GM21381 (cell line): Measurements from ENCODE around the gene CCL5.
A peak's percentile ranks its signal among the peaks of the same experiment; 100 is the strongest.
"Not testable (repeated sequence)": the region's sequence is repeated elsewhere in the genome, so short reads cannot be mapped to it uniquely, and the experiment has no call there.

Experiments
- ATAC-seq: cut with Tn5 transposase; IDR thresholded peaks from one replicate; pipeline ENCODE4 v1.9.1; 2021; ENCODE audit warnings: mild to moderate bottlenecking, moderate library complexity; ENCODE audit not compliant: unreplicated experiment

The CCL5 gene

GRCh38 chr17:35898283-35899070, 18.3 kb upstream of the CCL5 start:
- ATAC-seq = no peak

DNA sequence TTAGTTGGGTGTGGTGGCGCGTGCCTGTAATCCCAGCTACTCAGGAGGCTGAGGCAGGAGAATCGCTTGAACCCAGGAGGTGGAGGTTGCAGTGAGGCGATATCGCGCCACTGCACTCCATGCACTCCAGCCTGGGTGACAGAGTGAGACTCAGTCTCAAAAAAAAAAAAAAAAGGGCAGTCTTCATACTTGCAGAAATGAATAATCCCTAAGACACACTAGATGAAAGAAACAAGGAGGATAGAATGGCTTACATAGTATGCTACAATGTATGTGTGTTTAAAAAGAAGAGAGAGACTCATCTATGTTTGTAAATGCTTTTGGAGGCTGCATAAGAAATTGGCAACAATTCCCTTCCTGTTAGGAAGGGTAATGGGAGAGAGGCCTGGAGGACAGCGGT, 17.6 kb upstream of the CCL5 start:
- not testable (repeated sequence) for ATAC-seq

DNA sequence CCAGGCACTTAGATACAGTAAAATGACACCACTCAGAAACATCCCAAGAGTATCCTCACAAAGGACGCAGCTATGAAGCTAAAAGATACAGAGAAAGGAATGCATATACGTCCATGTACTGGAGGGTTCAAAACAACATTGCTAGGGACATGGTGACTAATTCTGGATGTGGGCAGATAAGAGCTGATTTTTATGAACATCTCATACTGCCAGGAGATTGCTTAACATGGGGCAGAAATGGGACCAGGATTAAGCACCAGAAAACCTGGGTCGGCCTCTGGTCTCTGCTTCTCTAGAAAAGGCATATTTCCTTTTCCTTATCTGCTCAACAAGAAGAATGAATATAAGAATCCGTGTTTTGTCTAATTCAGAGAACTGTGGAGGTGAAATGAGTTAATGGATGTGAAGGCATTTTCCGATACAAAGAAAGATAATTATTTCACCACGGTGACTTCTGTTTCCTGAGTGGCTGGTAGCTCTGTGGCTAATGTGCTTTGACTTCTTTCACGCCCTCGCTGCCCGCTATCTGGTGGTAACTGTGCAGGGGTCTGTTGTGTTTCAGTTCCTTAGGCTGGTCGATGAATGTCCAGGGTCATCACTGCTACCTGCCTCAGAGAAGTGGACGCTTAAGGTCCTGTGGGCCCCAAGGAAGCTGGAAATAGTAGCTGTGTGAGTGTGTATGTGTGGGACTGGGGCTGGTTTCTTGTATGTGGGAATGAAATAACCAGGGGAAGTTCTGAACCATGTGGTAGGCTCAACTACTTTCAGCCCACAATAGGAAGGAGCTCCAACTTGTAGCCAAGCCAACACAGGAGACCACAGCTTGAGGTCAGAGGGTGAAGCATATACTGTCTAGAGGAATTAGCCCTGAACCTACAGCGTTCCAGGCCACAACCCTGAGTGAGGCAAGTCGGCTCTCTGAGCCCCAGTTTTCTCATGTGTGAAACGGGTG, 15.8 kb upstream of the CCL5 start:
- ATAC-seq = peak; percentile 60

GRCh38 chr17:35894206-35894605, 14.0 kb upstream of the CCL5 start:
- ATAC-seq = no peak

GRCh38 chr17:35893751-35894150, 13.6 kb upstream of the CCL5 start:
- ATAC-seq = no peak

DNA sequence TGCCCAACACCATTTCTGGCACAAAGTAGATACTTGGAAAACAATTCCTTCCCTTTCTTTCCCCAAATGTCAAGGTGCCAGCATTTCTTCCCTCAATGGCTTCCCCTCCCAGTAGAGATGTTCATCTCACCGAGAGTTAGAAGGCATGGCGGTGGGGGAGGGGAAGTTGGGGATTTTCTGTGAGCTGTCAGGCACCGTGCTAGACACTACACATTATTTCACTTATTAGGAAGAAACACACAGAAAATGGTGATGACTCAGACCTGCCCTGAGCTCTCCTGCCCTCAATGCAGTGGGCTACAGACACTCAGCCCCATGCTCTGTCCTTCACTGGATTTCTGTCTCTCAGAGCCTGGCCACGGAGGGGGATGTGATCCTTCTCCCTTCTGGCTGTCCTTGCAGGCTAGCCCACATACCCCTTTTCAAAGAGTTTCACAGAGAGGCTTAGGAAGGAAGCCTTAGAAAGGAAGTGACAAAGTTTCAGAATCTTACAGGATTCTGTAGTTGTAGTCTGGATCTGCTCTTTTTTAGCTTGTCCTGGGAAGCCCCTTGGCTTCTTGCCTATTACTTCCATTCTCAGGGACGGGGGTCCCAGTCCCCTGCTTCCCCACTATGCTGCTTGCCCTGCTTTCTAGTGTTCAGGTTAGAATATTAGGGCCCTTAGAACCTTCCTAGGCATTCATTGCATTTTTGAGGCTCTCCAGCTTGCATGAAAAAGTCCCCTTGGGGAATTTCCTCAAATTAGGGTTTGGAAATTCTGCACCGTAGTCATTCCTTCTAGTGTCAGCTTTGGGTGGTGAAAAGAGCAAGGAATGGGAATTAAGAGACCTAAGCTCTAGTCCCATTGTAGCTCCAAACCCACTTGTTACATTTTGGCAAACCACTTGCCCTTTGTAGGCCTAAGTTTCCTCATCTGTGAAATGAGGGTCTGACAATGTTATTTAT, 12.2 kb upstream of the CCL5 start:
- ATAC-seq = no peak

GRCh38 chr17:35891269-35891668, 11.1 kb upstream of the CCL5 start:
- ATAC-seq = no peak

DNA sequence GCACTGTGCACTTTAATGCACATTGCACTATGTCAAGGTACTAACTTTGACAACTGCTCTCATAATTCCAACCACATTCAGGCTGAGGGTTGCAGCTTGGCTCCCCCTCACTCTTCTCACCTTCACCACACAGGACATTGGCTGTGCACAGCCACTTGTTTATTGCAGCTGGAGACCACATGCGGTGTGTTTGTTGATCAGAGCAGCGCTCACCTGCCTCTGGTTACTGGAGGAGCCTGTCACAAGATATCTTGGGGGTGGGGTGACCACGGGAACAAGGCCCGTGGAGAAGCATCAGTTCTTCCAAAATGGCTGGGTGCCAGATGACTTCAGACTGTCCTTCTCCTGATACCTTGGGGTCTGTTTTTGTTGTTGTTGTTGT, 10.6 kb upstream of the CCL5 start:
- peak; percentile 63 for ATAC-seq

- ATAC-seq = no peak
Measured at GRCh38 chr17:35889818-35890773, 9.9 kb upstream of the CCL5 start.

DNA sequence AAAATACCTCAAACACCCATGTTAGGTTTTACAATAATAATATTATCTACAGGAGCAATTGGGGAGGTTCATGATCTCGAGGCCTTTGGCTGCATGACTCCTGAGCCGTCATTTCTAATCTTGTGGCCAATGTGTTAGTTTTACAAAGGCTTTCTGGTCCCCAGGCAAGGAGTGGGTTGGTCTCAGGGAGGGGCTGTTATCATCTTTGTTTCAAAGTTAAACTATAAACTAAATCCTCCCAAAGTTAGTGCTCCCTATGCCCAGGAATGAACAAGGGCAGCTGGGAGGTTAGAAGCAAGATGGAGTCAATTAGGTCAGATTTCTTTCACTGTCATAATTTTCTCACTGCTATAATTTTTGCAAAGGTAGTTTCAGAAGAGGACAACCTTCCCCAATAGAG, 9.1 kb upstream of the CCL5 start:
- no peak for ATAC-seq

GRCh38 chr17:35878361-35878760, 1.8 kb downstream of the CCL5 start:
- no peak for ATAC-seq

DNA sequence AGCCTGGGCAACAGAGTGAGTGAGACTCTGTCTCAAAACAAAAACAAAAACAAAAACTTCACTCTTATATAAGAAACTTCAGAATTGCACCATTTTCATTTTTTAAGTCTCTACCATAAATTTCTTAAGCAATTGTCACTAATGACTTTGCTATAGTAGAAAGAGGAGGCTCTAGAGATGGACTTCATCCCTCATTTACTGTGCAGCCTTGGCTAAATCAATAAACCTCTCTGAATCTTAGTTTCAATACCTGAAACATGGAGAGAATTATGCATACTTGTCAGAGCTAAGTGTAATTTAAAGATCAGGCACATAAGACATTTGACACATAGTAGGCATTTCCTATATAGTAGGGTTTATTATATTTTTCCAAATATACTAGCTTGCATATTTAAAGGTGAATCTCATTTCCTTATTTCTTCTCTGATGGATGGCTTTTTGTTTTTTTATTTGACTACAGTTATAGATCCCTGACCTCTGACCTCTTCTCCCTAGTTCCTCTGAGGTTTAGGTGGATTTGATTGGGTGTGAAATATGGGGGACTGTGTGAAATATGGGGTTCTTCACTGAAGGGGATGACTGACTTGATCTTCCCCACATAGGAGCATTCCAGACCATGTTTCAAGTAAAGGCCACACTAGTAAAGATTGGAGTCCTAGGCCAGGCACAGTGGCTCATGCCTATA, 2.7 kb downstream of the CCL5 start:
- no peak for ATAC-seq

DNA sequence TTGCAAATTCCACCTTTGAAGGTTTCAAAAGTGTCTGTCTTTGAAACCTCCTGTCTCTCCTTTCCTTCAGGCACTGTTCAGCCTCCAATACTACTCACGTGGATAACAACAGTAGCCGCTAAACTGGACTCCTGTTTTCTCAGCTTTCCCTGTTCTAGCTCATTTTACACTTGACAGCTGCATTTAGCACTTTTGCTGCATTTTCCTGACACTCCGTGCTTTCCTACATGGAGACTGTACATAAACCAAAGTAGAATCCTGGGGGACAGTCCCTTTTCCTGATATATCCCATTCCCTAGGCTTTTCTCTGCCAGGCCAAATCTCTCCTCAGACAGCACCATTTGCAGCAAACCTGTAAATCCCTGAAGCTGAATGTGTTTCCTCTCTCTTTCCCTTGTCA, 3.6 kb downstream of the CCL5 start:
- no peak for ATAC-seq

- ATAC-seq = no peak
Measured at GRCh38 chr17:35875800-35876139, 4.4 kb downstream of the CCL5 start.

GRCh38 chr17:35875072-35875799, 4.9 kb downstream of the CCL5 start:
- no peak for ATAC-seq

- ATAC-seq = no peak
Measured at GRCh38 chr17:35872196-35872980, 7.8 kb downstream of the CCL5 start.

GRCh38 chr17:35870906-35871819, 9.0 kb downstream of the CCL5 start:
- ATAC-seq = no peak
